Activated CD8-positive, alpha-beta T cell treated with anti-CD3 and anti-CD28 coated beads for 36 hours (primary cell): ENCODE measurements around the gene GNAZ. TPM values are rescaled to one million over a fixed set of nuclear protein-coding genes. Genes with fewer than 3 reads are reported as not detected.

Experiments
- ATAC-seq: fragments of 200-7000 bp; cut with Tn5 transposase; one replicate; pipeline ENCODE4 v1.10.0; 2021; ENCODE audit warnings: mild to moderate bottlenecking, moderate library complexity
- CTCF ChIA-PET: fragments of 350-600 bp; sonication (Branson Sonifier 250); formaldehyde crosslinking; loops from one replicate; lab custom pipeline; 2021; ENCODE audit warnings: antibody characterized with exemption; lab: Charles Lee
- POLR2A ChIA-PET: fragments of 350-600 bp; sonication (Branson Sonifier 250); formaldehyde crosslinking; loops from one replicate; lab custom pipeline; 2021; ENCODE audit warnings: antibody characterized with exemption; lab: Charles Lee
- DNase-seq: peaks from one replicate; pipeline ENCODE4 v3.0.0-alpha.2; 2020
- H3K27ac Mint-ChIP-seq: one replicate; pipeline ENCODE4 v1.8.0; 2021; ENCODE audit warnings: mild to moderate bottlenecking, mixed read lengths
- H3K27me3 Mint-ChIP-seq: one replicate; pipeline ENCODE4 v1.8.0; 2021; ENCODE audit warnings: mixed read lengths
- H3K36me3 Mint-ChIP-seq: one replicate; pipeline ENCODE4 v1.8.0; 2021; ENCODE audit warnings: low read depth, mixed read lengths
- H3K4me1 Mint-ChIP-seq: one replicate; pipeline ENCODE4 v1.8.0; 2021; ENCODE audit warnings: low read depth, mixed read lengths
- H3K4me3 Mint-ChIP-seq: one replicate; pipeline ENCODE4 v1.8.0; 2021; ENCODE audit warnings: mild to moderate bottlenecking, moderate library complexity, mixed read lengths
- H3K9me3 Mint-ChIP-seq: one replicate; pipeline ENCODE4 v1.8.0; 2021; ENCODE audit warnings: mixed read lengths
- intact Hi-C: fragments of 100-400 bp; cut with micrococcal nuclease; formaldehyde crosslinking; loops from one replicate; pipeline ENCODE4 v1.10.0; 2022
- total RNA-seq, 2 experiments: library from RNA; stranded (reverse); gene quantifications; one replicate each; pipeline ENCODE4 v1.2.3, GENCODE V29; 2021
- TF ChIP-seq, protein P1 (sequence below): fragments of 200-600 bp; IDR thresholded peaks from one replicate; pipeline ENCODE4 v1.8.0; 2022; ENCODE audit warnings: antibody characterized with exemption, mild to moderate bottlenecking

The GNAZ gene
- total RNA-seq, 2 experiments from 2014 or later: 0.50 to 0.56 TPM

DNA sequence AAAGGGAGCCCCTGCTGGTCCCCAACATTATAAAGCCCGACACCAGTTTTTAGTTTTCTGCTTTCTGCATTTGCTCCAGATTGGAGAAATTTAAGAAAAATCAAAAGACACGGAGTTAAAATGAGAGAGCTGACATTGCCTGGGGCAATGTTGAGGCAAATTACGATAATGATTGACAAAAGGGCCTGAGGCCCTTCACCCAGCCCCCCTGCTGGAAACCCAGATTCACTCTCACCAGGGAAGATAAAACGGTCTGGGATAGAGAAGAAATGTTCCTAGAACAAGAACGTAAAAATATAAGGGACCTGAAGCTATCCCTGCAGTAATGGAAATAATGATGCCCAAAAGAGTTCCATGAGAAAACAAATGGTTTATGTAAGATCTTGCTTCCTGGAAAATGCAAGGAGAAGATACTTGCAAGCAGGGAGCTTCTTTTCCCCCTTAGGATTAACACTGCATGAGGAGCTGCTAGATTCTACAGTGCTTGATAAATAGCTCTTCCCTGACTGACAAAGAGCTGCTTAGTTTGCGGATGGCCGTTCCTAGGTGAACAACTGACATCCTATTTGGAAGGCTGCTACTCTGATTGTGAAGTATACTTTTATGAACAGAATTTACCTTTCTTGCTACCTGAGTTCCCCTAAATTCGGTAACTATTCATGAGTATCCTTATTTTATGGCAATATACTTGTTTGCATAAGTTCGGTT is 40.6 kb upstream of the GNAZ start:
- ChIA-PET CTCF (interaction anchor here (1.2 kb wide), 1 partner anchor 69 kb away, joined by 4 read pairs; no protein-coding TSS in a partner anchor), POLR2A (no interaction called here)
- H3K36me3 Mint-ChIP-seq: no peaks in the 10 kb centered on the region
- no peaks in the 10 kb centered on the region for H3K9me3 Mint-ChIP-seq
- TF ChIP-seq, protein P1, sequence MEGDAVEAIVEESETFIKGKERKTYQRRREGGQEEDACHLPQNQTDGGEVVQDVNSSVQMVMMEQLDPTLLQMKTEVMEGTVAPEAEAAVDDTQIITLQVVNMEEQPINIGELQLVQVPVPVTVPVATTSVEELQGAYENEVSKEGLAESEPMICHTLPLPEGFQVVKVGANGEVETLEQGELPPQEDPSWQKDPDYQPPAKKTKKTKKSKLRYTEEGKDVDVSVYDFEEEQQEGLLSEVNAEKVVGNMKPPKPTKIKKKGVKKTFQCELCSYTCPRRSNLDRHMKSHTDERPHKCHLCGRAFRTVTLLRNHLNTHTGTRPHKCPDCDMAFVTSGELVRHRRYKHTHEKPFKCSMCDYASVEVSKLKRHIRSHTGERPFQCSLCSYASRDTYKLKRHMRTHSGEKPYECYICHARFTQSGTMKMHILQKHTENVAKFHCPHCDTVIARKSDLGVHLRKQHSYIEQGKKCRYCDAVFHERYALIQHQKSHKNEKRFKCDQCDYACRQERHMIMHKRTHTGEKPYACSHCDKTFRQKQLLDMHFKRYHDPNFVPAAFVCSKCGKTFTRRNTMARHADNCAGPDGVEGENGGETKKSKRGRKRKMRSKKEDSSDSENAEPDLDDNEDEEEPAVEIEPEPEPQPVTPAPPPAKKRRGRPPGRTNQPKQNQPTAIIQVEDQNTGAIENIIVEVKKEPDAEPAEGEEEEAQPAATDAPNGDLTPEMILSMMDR: no peak
- no peaks in the 10 kb centered on the region for H3K4me1 Mint-ChIP-seq
- intact Hi-C loops: no loop called here
- H3K4me3 Mint-ChIP-seq: no peak overlapping the region
- H3K27ac Mint-ChIP-seq: no peak overlapping the region
- ATAC-seq (no peak), DNase-seq (no peak)
- no peaks in the 10 kb centered on the region for H3K27me3 Mint-ChIP-seq

GRCh38 chr22:23031381-23031780 is 38.9 kb upstream of the GNAZ start:
- Mint-ChIP-seq H3K9me3 (no peaks in the 10 kb centered on the region), H3K27ac (no peak overlapping the region), H3K27me3 (peaks cover 3% of the 10 kb centered on the region), H3K4me1 (peaks cover 5% of the 10 kb centered on the region), H3K4me3 (no peak overlapping the region), H3K36me3 (no peaks in the 10 kb centered on the region)
- DNase-seq (no peak), ATAC-seq (no peak)
- intact Hi-C loops: no loop called here
- ChIA-PET CTCF (interaction anchor here (1.5 kb wide), 1 partner anchor 72 kb away, joined by 5 read pairs; no protein-coding TSS in a partner anchor), POLR2A (no interaction called here)
- TF ChIP-seq, protein P1: no peak

DNA sequence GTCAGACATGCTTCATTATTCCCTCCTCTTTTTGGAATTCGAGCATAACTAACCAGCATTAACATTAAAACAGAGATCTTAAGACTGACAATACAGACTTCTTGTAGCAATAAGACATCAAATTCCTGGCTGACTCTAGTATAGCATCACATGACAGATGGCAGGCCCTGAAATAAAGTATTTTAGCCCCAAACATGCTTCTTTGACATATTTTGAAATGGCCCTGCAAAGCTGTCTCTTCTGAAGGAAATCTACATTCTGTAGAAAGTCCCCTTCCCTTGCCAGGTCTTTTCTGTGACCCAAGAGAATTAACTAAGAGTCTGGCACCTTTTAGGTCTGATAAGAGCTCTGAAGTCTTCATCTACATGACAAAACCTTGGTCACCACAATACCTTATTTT is 38.5 kb upstream of the GNAZ start:
- ChIA-PET CTCF (interaction anchor here (1.5 kb wide), 1 partner anchor 73 kb away, joined by 5 read pairs; no protein-coding TSS in a partner anchor), POLR2A (no interaction called here)
- H3K4me3 Mint-ChIP-seq: no peak overlapping the region
- no peaks in the 10 kb centered on the region for H3K36me3 Mint-ChIP-seq
- no peak overlapping the region for H3K27ac Mint-ChIP-seq
- ATAC-seq (no peak), DNase-seq (no peak)
- peaks cover 3% of the 10 kb centered on the region for H3K27me3 Mint-ChIP-seq
- no peaks in the 10 kb centered on the region for H3K9me3 Mint-ChIP-seq
- intact Hi-C loops: no loop called here
- TF ChIP-seq, protein P1: no peak
- peaks cover 8% of the 10 kb centered on the region for H3K4me1 Mint-ChIP-seq

- Mint-ChIP-seq H3K4me1 (peaks cover 10% of the 10 kb centered on the region), H3K9me3 (no peaks in the 10 kb centered on the region), H3K27me3 (peaks cover 3% of the 10 kb centered on the region), H3K36me3 (no peaks in the 10 kb centered on the region), H3K4me3 (no peak overlapping the region), H3K27ac (no peak overlapping the region)
- TF ChIP-seq, protein P1: no peak
- DNase-seq: no peak
- POLR2A ChIA-PET: no interaction called here
- intact Hi-C loops: no loop called here
- no peak for ATAC-seq
- CTCF ChIA-PET: interaction anchor here (1.5 kb wide), 1 partner anchor 73 kb away, joined by 5 read pairs; no protein-coding TSS in a partner anchor
These were observed 37.7 kb upstream of the GNAZ start for GRCh38 chr22:23032658-23033057.
